ENCODE data around the gene MEF2C.

DNA sequence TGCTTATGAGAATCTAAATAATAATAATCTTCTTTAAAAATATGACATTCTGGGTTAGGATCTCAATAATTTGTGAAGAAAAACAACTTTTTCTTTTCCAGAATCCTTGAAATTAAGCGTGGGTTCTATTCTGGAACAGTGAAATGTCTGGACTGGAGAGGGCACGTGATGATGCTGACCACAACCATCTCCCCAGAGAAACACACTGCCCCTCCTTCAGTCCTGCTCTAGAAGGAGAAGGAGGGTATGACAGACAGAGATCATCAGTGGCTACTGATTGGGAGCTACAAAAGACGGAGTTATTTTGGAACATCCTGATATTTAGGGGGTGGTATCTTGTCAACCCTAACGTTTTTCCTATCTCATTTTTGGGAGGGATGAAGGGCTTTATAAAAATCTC is 40.2 kb downstream of the MEF2C start:
- TF ChIP-seq GATA2 (IDR thresholded peaks at IDR 0.05; ENCODE audit: low read depth, low read length): no peak
- no peak for TF ChIP-seq GATA3 (IDR thresholded peaks at IDR 0.05; ENCODE audit: low read depth, low read length)

All from SH-SY5Y (cell line).